DOHH2 (cell line): Measurements from ENCODE around the gene IPCEF1.

ENCODE experiments used
- H3F3A ChIP-seq: fragments of 200-600 bp; sonication (generic), shearing (Covaris generic); 2 replicates; pipeline ENCODE4 v1.6.0; 2016; ENCODE audit warnings: antibody characterized with exemption, mild to moderate bottlenecking; ENCODE audit not compliant: control insufficient read depth, insufficient read depth
- H3K27ac ChIP-seq: fragments of 200-600 bp; sonication (generic); 2 replicates; pipeline ENCODE4 v1.5.1; 2014; ENCODE audit warnings: low read depth, mild to moderate bottlenecking, low read length, moderate library complexity
- H3K27me3 ChIP-seq: fragments of 200-600 bp; sonication (generic); 2 replicates; pipeline ENCODE4 v1.6.1; 2014; ENCODE audit warnings: mild to moderate bottlenecking, low read length, mixed read lengths; ENCODE audit not compliant: control insufficient read depth
- H3K36me3 ChIP-seq: fragments of 200-600 bp; sonication (generic); 2 replicates; pipeline ENCODE4 v1.6.1; 2014; ENCODE audit warnings: mild to moderate bottlenecking, low read length, moderate library complexity, mixed read lengths; ENCODE audit not compliant: control insufficient read depth
- H3K4me1 ChIP-seq: fragments of 200-600 bp; sonication (generic); 2 replicates; pipeline ENCODE4 v1.6.1; 2014; ENCODE audit warnings: mild to moderate bottlenecking, low read length, mixed read lengths; ENCODE audit not compliant: control insufficient read depth
- H3K4me2 ChIP-seq: fragments of 200-600 bp; sonication (generic); 2 replicates; pipeline ENCODE4 v1.6.0; 2014; ENCODE audit warnings: mild to moderate bottlenecking, low read length, moderate library complexity
- H3K4me3 ChIP-seq: fragments of 200-600 bp; sonication (generic); 2 replicates; pipeline ENCODE4 v1.5.1; 2014; ENCODE audit warnings: mild to moderate bottlenecking, low read length, mixed read lengths
- H3K79me2 ChIP-seq: fragments of 200-600 bp; sonication (generic); 2 replicates; pipeline ENCODE4 v1.6.1; 2014; ENCODE audit warnings: mild to moderate bottlenecking, low read length, mixed read lengths; ENCODE audit not compliant: control insufficient read depth
- H3K9me2 ChIP-seq: fragments of 200-600 bp; sonication (generic); replicated peaks from 2 replicates; pipeline ENCODE4 v1.6.1; 2014; ENCODE audit warnings: mild to moderate bottlenecking, low read length, mixed read lengths; ENCODE audit not compliant: control insufficient read depth
- H3K9me3 ChIP-seq: fragments of 200-600 bp; sonication (generic); 2 replicates; pipeline ENCODE4 v1.6.1; 2014; ENCODE audit warnings: antibody characterized with exemption, low read length, mixed read lengths; ENCODE audit not compliant: control insufficient read depth, insufficient read depth
- H4K20me1 ChIP-seq: fragments of 200-600 bp; sonication (generic); 2 replicates; pipeline ENCODE4 v1.6.0; 2014; ENCODE audit warnings: low read depth, mild to moderate bottlenecking, antibody characterized with exemption, low read length, moderate library complexity; ENCODE audit not compliant: control insufficient read depth, insufficient read depth
- CTCF ChIP-seq: fragments of 200-600 bp; sonication (generic); IDR thresholded peaks from one replicate; pipeline ENCODE4 v1.5.1; 2014; ENCODE audit warnings: antibody characterized with exemption, mild to moderate bottlenecking, low read depth, low read length; ENCODE audit not compliant: poor library complexity, severe bottlenecking
- EZH2phosphoT487 ChIP-seq: fragments of 200-600 bp; sonication (generic); IDR thresholded peaks from 2 replicates; pipeline ENCODE4 v1.6.1; 2017; ENCODE audit warnings: borderline replicate concordance, mild to moderate bottlenecking, antibody characterized with exemption, low read length, moderate library complexity, mixed read lengths

The IPCEF1 gene

GRCh38 chr6:154246723-154247118 is 109.9 kb downstream of the IPCEF1 start:
- Histone ChIP-seq H3K9me2 (no peaks in the 10 kb centered on the region), H3K79me2 (no peaks in the 10 kb centered on the region), H3K4me1 (peaks cover 16% of the 10 kb centered on the region), H3K4me3 (no peak overlapping the region), H3F3A (no peaks in the 10 kb centered on the region), H3K27ac (no peak overlapping the region), H4K20me1 (no peaks in the 10 kb centered on the region), H3K27me3 (no peaks in the 10 kb centered on the region), H3K4me2 (no peak overlapping the region), H3K36me3 (no peaks in the 10 kb centered on the region), H3K9me3 (no peaks in the 10 kb centered on the region)
- TF ChIP-seq CTCF (no peak), EZH2phosphoT487 (no peak)

GRCh38 chr6:154245506-154245905 is 111.1 kb downstream of the IPCEF1 start:
- no peak overlapping the region for H3K4me2 ChIP-seq
- H3K4me1 ChIP-seq = peaks cover 13% of the 10 kb centered on the region
- H3K79me2 ChIP-seq = no peaks in the 10 kb centered on the region
- H3K27me3 ChIP-seq = no peaks in the 10 kb centered on the region
- no peaks in the 10 kb centered on the region for H3K9me3 ChIP-seq
- H3K9me2 ChIP-seq = no peaks in the 10 kb centered on the region
- no peak for TF ChIP-seq EZH2phosphoT487
- no peak for TF ChIP-seq CTCF
- no peak overlapping the region for H3K27ac ChIP-seq
- H3K4me3 ChIP-seq = no peak overlapping the region
- no peaks in the 10 kb centered on the region for H3F3A ChIP-seq
- no peaks in the 10 kb centered on the region for H3K36me3 ChIP-seq
- H4K20me1 ChIP-seq = no peaks in the 10 kb centered on the region

GRCh38 chr6:154243793-154244750 is 112.5 kb downstream of the IPCEF1 start:
- Histone ChIP-seq H3K36me3 (no peaks in the 10 kb centered on the region), H3K4me1 (no peaks in the 10 kb centered on the region), H4K20me1 (no peaks in the 10 kb centered on the region), H3K4me2 (no peak overlapping the region), H3K9me2 (no peaks in the 10 kb centered on the region), H3K9me3 (no peaks in the 10 kb centered on the region), H3K27me3 (no peaks in the 10 kb centered on the region), H3K79me2 (no peaks in the 10 kb centered on the region), H3K4me3 (no peak overlapping the region), H3K27ac (no peak overlapping the region), H3F3A (no peaks in the 10 kb centered on the region)
- TF ChIP-seq EZH2phosphoT487 = no peak
- no peak for TF ChIP-seq CTCF
